H1 (cell line): ENCODE results near the gene NME4. TPM values are rescaled to one million over a fixed set of nuclear protein-coding genes. Genes with fewer than 3 reads are reported as not detected.

Source experiments
- CTCF ChIA-PET: fragments of 300-600 bp; sonication (Branson Sonifier 250); formaldehyde crosslinking; loops from one replicate; lab custom pipeline; 2021; ENCODE audit not compliant: partially characterized antibody; lab: Charles Lee
- POLR2A ChIA-PET: fragments of 300-600 bp; sonication (Branson Sonifier 250); formaldehyde crosslinking; loops from one replicate; lab custom pipeline; 2021; ENCODE audit warnings: inconsistent platforms; ENCODE audit not compliant: partially characterized antibody; lab: Charles Lee
- DNase-seq, 2 experiments: peaks; one replicate each; pipeline versions ENCODE4 v3.0.0 to v3.0.0-alpha.2; 2010 to 2022; ENCODE audit warnings: low spot score in 2 of 2, low read depth in 1 of 2, mixed read lengths in 1 of 2
- FAIRE-seq: peaks from 2 replicates; lab custom pipeline; 2011; peaks lifted over from hg19 to GRCh38; lab: Jason Lieb, UNC
- H2AFZ ChIP-seq: 2 replicates; pipeline ENCODE4 v1.8.1; 2012; ENCODE audit warnings: low read length, inconsistent platforms
- H2AK5ac ChIP-seq: 2 replicates; pipeline ENCODE4 v1.6.1; 2013; ENCODE audit warnings: low read depth, low read length
- H2BK120ac ChIP-seq: replicated peaks from 2 replicates; pipeline ENCODE3; 2013; ENCODE audit warnings: low read depth, low read length, inconsistent platforms
- H2BK12ac ChIP-seq: 2 replicates; pipeline ENCODE4 v1.6.1; 2013; ENCODE audit warnings: low read depth, low read length
- H2BK15ac ChIP-seq: 2 replicates; pipeline ENCODE4 v1.6.1; 2013; ENCODE audit warnings: low read length
- H2BK20ac ChIP-seq: 2 replicates; pipeline ENCODE4 v1.6.1; 2013; ENCODE audit warnings: low read length
- H2BK5ac ChIP-seq: 2 replicates; pipeline ENCODE4 v1.6.1; 2013; ENCODE audit warnings: low read depth, low read length
- H3K14ac ChIP-seq: 2 replicates; pipeline ENCODE4 v1.6.1; 2013; ENCODE audit warnings: inconsistent platforms; ENCODE audit not compliant: insufficient read length
- H3K18ac ChIP-seq: 2 replicates; pipeline ENCODE4 v1.6.1; 2013; ENCODE audit warnings: low read length; ENCODE audit errors: extremely low read depth
- H3K23ac ChIP-seq: 2 replicates; pipeline ENCODE4 v1.6.1; 2013; ENCODE audit warnings: inconsistent platforms; ENCODE audit not compliant: insufficient read length
- H3K23me2 ChIP-seq: 2 replicates; pipeline ENCODE4 v1.6.1; 2013; ENCODE audit warnings: low read depth, low read length
- H3K27ac ChIP-seq: 2 replicates; pipeline ENCODE4 v1.6.1; 2011; ENCODE audit warnings: low read depth, low read length, inconsistent platforms
- H3K27me3 ChIP-seq, 4 experiments: replicated peaks in 1 of 4; 1 replicate in 1 of 4; 2 replicates in 3 of 4; pipeline versions ENCODE4 v1.6.1 to v1.8.1; 2011 to 2013; ENCODE audit warnings: low read length in 3 of 4, mild to moderate bottlenecking in 3 of 4, inconsistent platforms in 2 of 4, mixed read lengths in 2 of 4, moderate library complexity in 1 of 4; ENCODE audit not compliant: control insufficient read depth in 3 of 4, insufficient read depth in 3 of 4; ENCODE audit errors: extremely low read depth in 1 of 4
- H3K36me3 ChIP-seq, 4 experiments: 2 replicates each; pipeline versions ENCODE4 v1.6.1 to v1.8.1; 2011 to 2013; ENCODE audit warnings: mild to moderate bottlenecking in 4 of 4, low read length in 3 of 4, moderate library complexity in 2 of 4, control low read depth in 1 of 4, inconsistent platforms in 1 of 4; ENCODE audit not compliant: insufficient read depth in 4 of 4, control insufficient read depth in 2 of 4
- H3K4ac ChIP-seq: replicated peaks from 2 replicates; pipeline ENCODE3; 2013; ENCODE audit warnings: low read length, low read depth, mixed read lengths, inconsistent platforms; ENCODE audit not compliant: insufficient read length
- H3K4me1 ChIP-seq, 4 experiments: replicated peaks in 1 of 4; 1 replicate in 1 of 4; 2 replicates in 3 of 4; pipeline versions ENCODE4 v1.6.1 to v1.8.1; 2011 to 2013; ENCODE audit warnings: low read length in 3 of 4, inconsistent platforms in 2 of 4, mixed read lengths in 1 of 4; ENCODE audit not compliant: insufficient read depth in 4 of 4, control insufficient read depth in 3 of 4
- H3K4me2 ChIP-seq, 2 experiments: 2 replicates each; pipeline versions ENCODE4 v1.6.1 to v1.8.1; 2011 to 2013; ENCODE audit warnings: low read depth in 2 of 2, low read length in 2 of 2, control low read depth in 1 of 2, inconsistent platforms in 1 of 2, mild to moderate bottlenecking in 1 of 2; ENCODE audit not compliant: insufficient read depth in 1 of 2
- H3K4me3 ChIP-seq, 4 experiments: fragments of 200-600, 300-600 bp in 1 of 4; sonication (generic), shearing (Covaris generic), sonication (Bioruptor Twin) in 1 of 4; 2 replicates each; pipeline versions ENCODE4 v1.5.1 to v1.8.1; 2011 to 2016; ENCODE audit warnings: low read length in 4 of 4, low read depth in 3 of 4, control low read depth in 2 of 4, inconsistent platforms in 2 of 4, mild to moderate bottlenecking in 2 of 4, mixed read lengths in 1 of 4, moderate library complexity in 1 of 4; ENCODE audit not compliant: insufficient read depth in 2 of 4; ENCODE audit errors: extremely low read depth in 1 of 4
- H3K56ac ChIP-seq: replicated peaks from 2 replicates; pipeline ENCODE3; 2013; ENCODE audit warnings: low read depth, mild to moderate bottlenecking, mixed read lengths, low read length, inconsistent platforms; ENCODE audit not compliant: insufficient read length
- H3K79me1 ChIP-seq: 2 replicates; pipeline ENCODE4 v1.6.1; 2013; ENCODE audit warnings: low read depth, low read length, control low read depth
- H3K79me2 ChIP-seq, 2 experiments: 2 replicates each; pipeline versions ENCODE4 v1.6.1 to v1.8.1; 2012 to 2013; ENCODE audit warnings: low read length in 2 of 2, mild to moderate bottlenecking in 2 of 2, inconsistent platforms in 1 of 2; ENCODE audit not compliant: insufficient read depth in 2 of 2, control insufficient read depth in 1 of 2
- H3K9ac ChIP-seq, 4 experiments: replicated peaks in 1 of 4; 1 replicate in 1 of 4; 2 replicates in 3 of 4; pipeline versions ENCODE4 v1.6.1 to v1.8.1; 2011 to 2013; ENCODE audit warnings: low read depth in 3 of 4, low read length in 3 of 4, control low read depth in 2 of 4, mild to moderate bottlenecking in 2 of 4, moderate library complexity in 2 of 4, inconsistent platforms in 1 of 4; ENCODE audit errors: extremely low read depth in 1 of 4
- H3K9me3 ChIP-seq, 2 experiments: 2 replicates each; pipeline versions ENCODE4 v1.6.1 to v1.8.1; 2012 to 2013; ENCODE audit warnings: mild to moderate bottlenecking in 2 of 2, moderate library complexity in 2 of 2, control low read depth in 1 of 2, inconsistent platforms in 1 of 2, low read depth in 1 of 2, low read length in 1 of 2, mixed read lengths in 1 of 2; ENCODE audit not compliant: insufficient read depth in 2 of 2
- H4K20me1 ChIP-seq, 2 experiments: replicated peaks in 1 of 2; 2 replicates each; pipeline versions ENCODE3 to v1.8.1; 2011 to 2013; ENCODE audit warnings: inconsistent platforms in 2 of 2, low read length in 2 of 2, mild to moderate bottlenecking in 1 of 2; ENCODE audit not compliant: insufficient read depth in 2 of 2, control insufficient read depth in 1 of 2
- H4K5ac ChIP-seq: 2 replicates; pipeline ENCODE4 v1.6.1; 2013; ENCODE audit warnings: low read length, low read depth, mixed read lengths, inconsistent platforms; ENCODE audit not compliant: insufficient read length
- H4K8ac ChIP-seq: 2 replicates; pipeline ENCODE4 v1.8.0; 2013; ENCODE audit warnings: mild to moderate bottlenecking, moderate library complexity, low read length, inconsistent platforms; ENCODE audit not compliant: insufficient read depth; ENCODE audit errors: extremely low read depth
- H4K91ac ChIP-seq: replicated peaks from 2 replicates; pipeline ENCODE3; 2013; ENCODE audit warnings: low read length, mixed read lengths, inconsistent platforms; ENCODE audit not compliant: insufficient read length
- CEBPB ChIP-seq: IDR thresholded peaks from 2 replicates; pipeline ENCODE4 v1.6.1; 2012; ENCODE audit warnings: low read depth, low read length
- CTBP2 ChIP-seq: IDR thresholded peaks from 2 replicates; pipeline ENCODE4 v1.7.0; 2011; ENCODE audit warnings: borderline replicate concordance, mild to moderate bottlenecking, moderate library complexity, mixed read lengths, low read length; ENCODE audit not compliant: insufficient read depth, insufficient read length
- HDAC2 ChIP-seq, 2 experiments: fragments of 300-600 bp in 1 of 2; sonication (generic) in 1 of 2; IDR thresholded peaks; 2 replicates each; pipeline ENCODE4 v1.6.1; 2011 to 2012; ENCODE audit warnings: low read depth in 2 of 2, low read length in 2 of 2, mild to moderate bottlenecking in 2 of 2, moderate library complexity in 2 of 2, borderline replicate concordance in 1 of 2, inconsistent platforms in 1 of 2
- KDM4A ChIP-seq: IDR thresholded peaks from one replicate; pipeline ENCODE4 v1.7.1; 2012; ENCODE audit warnings: low read depth, mild to moderate bottlenecking, moderate library complexity, low read length, inconsistent platforms; ENCODE audit not compliant: severe bottlenecking
- NRF1 ChIP-seq: IDR thresholded peaks from 2 replicates; pipeline ENCODE4 v1.6.1; 2011; ENCODE audit warnings: mild to moderate bottlenecking, low read depth, low read length, improper control_type of control experiment
- POLR2A ChIP-seq, 2 experiments: IDR thresholded peaks; 1 replicate in 1 of 2; 2 replicates in 1 of 2; pipeline ENCODE4 v1.6.1; 2011; ENCODE audit warnings: low read depth in 2 of 2, low read length in 2 of 2, mild to moderate bottlenecking in 2 of 2; ENCODE audit errors: control extremely low read depth in 1 of 2
- POLR2AphosphoS5 ChIP-seq: IDR thresholded peaks from 2 replicates; pipeline ENCODE4 v1.6.1; 2011; ENCODE audit warnings: low read depth, low read length
- SAP30 ChIP-seq: fragments of 300-600 bp; sonication (generic); IDR thresholded peaks from 2 replicates; pipeline ENCODE4 v1.7.1; 2012; ENCODE audit warnings: low read length, moderate library complexity, mild to moderate bottlenecking, inconsistent platforms; ENCODE audit not compliant: insufficient read depth, insufficient replicate concordance
- YY1 ChIP-seq: IDR thresholded peaks from 2 replicates; pipeline ENCODE4 v1.6.1; 2011; ENCODE audit warnings: low read depth, mild to moderate bottlenecking, low read length
- WGBS, 2 experiments: shearing (Covaris generic) in 1 of 2; methylation state at CpG; one replicate each; pipeline versions ENCODE4 v1.1.6 to v1.1.7; 2013 to 2015; ENCODE audit warnings: low lambda C conversion rate in 2 of 2, mixed read lengths in 2 of 2, inconsistent platforms in 1 of 2, low coverage in 1 of 2, missing lambda C conversion rate in 1 of 2; ENCODE audit not compliant: insufficient replicate concordance in 2 of 2, insufficient coverage in 1 of 2, insufficient read length in 1 of 2; ENCODE audit errors: extremely low coverage in 1 of 2, missing lambda C conversion rate in 1 of 2; 5-methylcytosine and 5-hydroxymethylcytosine counted together
- polyA plus RNA-seq, 7 experiments: library from polyadenylated mRNA; depleted of rRNA in 3 of 7; stranded (reverse) in 5 of 7; unstranded in 2 of 7; fragments of >200 nt in 5 of 7; fragments of 200-250 nt in 2 of 7; gene quantifications; 1 replicate in 5 of 7; 2 replicates in 1 of 7; 4 replicates in 1 of 7; pipeline versions ENCODE4 v1.2.1 to v1.2.3, GENCODE V29; 2011 to 2013; ENCODE audit warnings: missing spikeins in 2 of 7, mixed read lengths in 2 of 7
- total RNA-seq: library from RNA; stranded (reverse); fragmentation: NEBNext Ultra II Directional; extraction: Animal tissue kit (Norgen Biotek cat#: 25700); gene quantifications from 2 replicates; pipeline ENCODE4 v1.2.1, GENCODE V29; 2021

NME4 gene
- total and polyA plus RNA-seq, 2 of the 8 experiments (the other 6 are each of a cell fraction or from before 2014, with no cell fraction given), result 408 to 863 TPM

GRCh38 chr16:366476-366875, 30.5 kb upstream of the NME4 start:
- H3K18ac ChIP-seq, result no peak overlapping the region
- H3K4me1 ChIP-seq, result peaks cover 0 to 10% (median 8%) of the 10 kb centered on the region in 4 experiments; a peak in 5 of 7 replicates
- ChIA-PET POLR2A (interaction anchor here (0.9 to 1.6 kb wide), 2 partner anchors 14 to 18 kb away, joined by 3 to 6 read pairs; no protein-coding TSS in a partner anchor), CTCF (interaction anchor here (0.6 to 1.7 kb wide), 3 partner anchors 15 to 260 kb away, joined by 3 to 6 read pairs (median 5); no protein-coding TSS in a partner anchor)
- H4K8ac ChIP-seq, result no peak overlapping the region; the same call in 1 of the 2 replicates
- H2BK12ac ChIP-seq, result no peak overlapping the region
- H2AK5ac ChIP-seq, result no peak overlapping the region
- FAIRE-seq (no peak), DNase-seq (no peak)
- no peak overlapping the region for H3K14ac ChIP-seq
- peaks cover 0 to 11% of the 10 kb centered on the region in 2 experiments for H4K20me1 ChIP-seq
- no peak overlapping the region for H2BK15ac ChIP-seq
- no peak overlapping the region for H4K91ac ChIP-seq
- WGBS, 2 experiments, result 94% methylated on average over 7 of the region's 10 CpGs; no CpG with 5 or more reads in 1 of the 2 experiments
- no peaks in the 10 kb centered on the region; the same call in 1 of the 2 replicates for H3K23me2 ChIP-seq
- H3K9me3 ChIP-seq, result no peaks in the 10 kb centered on the region
- TF ChIP-seq HDAC2 (IDR thresholded peaks at IDR 0.05; ENCODE audit: borderline replicate concordance in 1 of 2, low read depth in 2 of 2, low read length in 2 of 2) (no peak), POLR2A (IDR thresholded peaks at IDR 0.05; ENCODE audit: control extremely low read depth in 1 of 2, low read depth in 2 of 2, low read length in 2 of 2) (no peak), POLR2AphosphoS5 (no peak), KDM4A (no peak), CTBP2 (no peak), NRF1 (no peak), SAP30 (no peak), YY1 (no peak), CEBPB (no peak)
- no peaks in the 10 kb centered on the region; a peak in 1 of 4 replicates for H3K79me2 ChIP-seq
- H2AFZ ChIP-seq, result no peak overlapping the region
- no peak overlapping the region for H2BK5ac ChIP-seq
- no peaks in the 10 kb centered on the region for H3K27me3 ChIP-seq
- H3K56ac ChIP-seq, result no peak overlapping the region
- no peak overlapping the region for H3K27ac ChIP-seq
- H3K79me1 ChIP-seq, result no peaks in the 10 kb centered on the region; the same call in 1 of the 2 replicates
- H3K9ac ChIP-seq, result no peak overlapping the region
- H3K36me3 ChIP-seq, result peaks cover 5 to 20% (median 18%) of the 10 kb centered on the region in 4 experiments; a peak in 5 of 8 replicates
- H2BK20ac ChIP-seq, result no peak overlapping the region
- H3K4me3 ChIP-seq, result no peak overlapping the region
- no peak overlapping the region for H2BK120ac ChIP-seq
- H3K23ac ChIP-seq, result no peak overlapping the region
- H3K4me2 ChIP-seq, result no peak overlapping the region
- no peak overlapping the region for H4K5ac ChIP-seq
- H3K4ac ChIP-seq, result no peak overlapping the region
